ENCODE data around the gene KIF18B.

KIF18B gene

GRCh38 chr17:44915862-44916780, 31.5 kb downstream of the KIF18B start:
- DNase-seq, result peak; percentile 50 to 64 (median 53)

GRCh38 chr17:44915321-44915726, 32.2 kb downstream of the KIF18B start, which contains the start of gene GFAP:
GFAP (minus strand) TSS chr17:44915500; CDS start chr17:44915486, 14 bp downstream.
- DNase-seq, result no peak

GRCh38 chr17:44914698-44915271, 32.8 kb downstream of the KIF18B start:
- no peak for DNase-seq

GRCh38 chr17:44914148-44914547, 33.4 kb downstream of the KIF18B start:
- DNase-seq, result no peak

- DNase-seq, result no peak
These were observed 33.9 kb downstream of the KIF18B start for GRCh38 chr17:44913676-44914075.

GRCh38 chr17:44912763-44913544, 34.6 kb downstream of the KIF18B start:
- DNase-seq, result no peak

- peak; percentile 46 to 64 (median 50) for DNase-seq
These were observed 36.2 kb downstream of the KIF18B start for GRCh38 chr17:44911133-44912001.

- DNase-seq, result no peak
These were observed 37.1 kb downstream of the KIF18B start for GRCh38 chr17:44910231-44911106.

GRCh38 chr17:44909681-44910144, 37.9 kb downstream of the KIF18B start:
- DNase-seq, result no peak

- no peak for DNase-seq
These were observed 38.7 kb downstream of the KIF18B start for GRCh38 chr17:44908761-44909326.

GRCh38 chr17:44907729-44908470, 39.7 kb downstream of the KIF18B start:
- no peak for DNase-seq

GRCh38 chr17:44906763-44907728, 40.5 kb downstream of the KIF18B start:
- peak in 1 of 3 donors; percentile 21 for DNase-seq

- peak; percentile 79 to 84 (median 83) for DNase-seq
These were observed 41.4 kb downstream of the KIF18B start for GRCh38 chr17:44906010-44906646.

- no peak for DNase-seq
These were observed 42.3 kb downstream of the KIF18B start for GRCh38 chr17:44905006-44906000.

GRCh38 chr17:44904001-44904984, 43.3 kb downstream of the KIF18B start:
- DNase-seq, result no peak
